AG10803 (cell line): Measurements from ENCODE around the gene STIMATE.

Source experiments
- DNase-seq: peaks from one replicate; pipeline ENCODE4 v3.0.0; 2010; ENCODE audit warnings: low read depth
- H3K4me3 ChIP-seq: 2 replicates; pipeline ENCODE4 v1.5.1; 2011; ENCODE audit warnings: mild to moderate bottlenecking, low read length, control low read depth
- TF ChIP-seq, protein P1 (sequence below): conservative IDR thresholded peaks from 2 replicates; pipeline ENCODE4 v1.5.1; 2011; ENCODE audit warnings: mild to moderate bottlenecking, low read length, control low read depth, inconsistent platforms

Gene STIMATE

GRCh38 chr3:52831500-52832301 lies 65.6 kb downstream of the STIMATE start:
- no peak overlapping the region for H3K4me3 ChIP-seq
- TF ChIP-seq, protein P1, sequence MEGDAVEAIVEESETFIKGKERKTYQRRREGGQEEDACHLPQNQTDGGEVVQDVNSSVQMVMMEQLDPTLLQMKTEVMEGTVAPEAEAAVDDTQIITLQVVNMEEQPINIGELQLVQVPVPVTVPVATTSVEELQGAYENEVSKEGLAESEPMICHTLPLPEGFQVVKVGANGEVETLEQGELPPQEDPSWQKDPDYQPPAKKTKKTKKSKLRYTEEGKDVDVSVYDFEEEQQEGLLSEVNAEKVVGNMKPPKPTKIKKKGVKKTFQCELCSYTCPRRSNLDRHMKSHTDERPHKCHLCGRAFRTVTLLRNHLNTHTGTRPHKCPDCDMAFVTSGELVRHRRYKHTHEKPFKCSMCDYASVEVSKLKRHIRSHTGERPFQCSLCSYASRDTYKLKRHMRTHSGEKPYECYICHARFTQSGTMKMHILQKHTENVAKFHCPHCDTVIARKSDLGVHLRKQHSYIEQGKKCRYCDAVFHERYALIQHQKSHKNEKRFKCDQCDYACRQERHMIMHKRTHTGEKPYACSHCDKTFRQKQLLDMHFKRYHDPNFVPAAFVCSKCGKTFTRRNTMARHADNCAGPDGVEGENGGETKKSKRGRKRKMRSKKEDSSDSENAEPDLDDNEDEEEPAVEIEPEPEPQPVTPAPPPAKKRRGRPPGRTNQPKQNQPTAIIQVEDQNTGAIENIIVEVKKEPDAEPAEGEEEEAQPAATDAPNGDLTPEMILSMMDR: no peak
- DNase-seq: peak; percentile 74

DNA sequence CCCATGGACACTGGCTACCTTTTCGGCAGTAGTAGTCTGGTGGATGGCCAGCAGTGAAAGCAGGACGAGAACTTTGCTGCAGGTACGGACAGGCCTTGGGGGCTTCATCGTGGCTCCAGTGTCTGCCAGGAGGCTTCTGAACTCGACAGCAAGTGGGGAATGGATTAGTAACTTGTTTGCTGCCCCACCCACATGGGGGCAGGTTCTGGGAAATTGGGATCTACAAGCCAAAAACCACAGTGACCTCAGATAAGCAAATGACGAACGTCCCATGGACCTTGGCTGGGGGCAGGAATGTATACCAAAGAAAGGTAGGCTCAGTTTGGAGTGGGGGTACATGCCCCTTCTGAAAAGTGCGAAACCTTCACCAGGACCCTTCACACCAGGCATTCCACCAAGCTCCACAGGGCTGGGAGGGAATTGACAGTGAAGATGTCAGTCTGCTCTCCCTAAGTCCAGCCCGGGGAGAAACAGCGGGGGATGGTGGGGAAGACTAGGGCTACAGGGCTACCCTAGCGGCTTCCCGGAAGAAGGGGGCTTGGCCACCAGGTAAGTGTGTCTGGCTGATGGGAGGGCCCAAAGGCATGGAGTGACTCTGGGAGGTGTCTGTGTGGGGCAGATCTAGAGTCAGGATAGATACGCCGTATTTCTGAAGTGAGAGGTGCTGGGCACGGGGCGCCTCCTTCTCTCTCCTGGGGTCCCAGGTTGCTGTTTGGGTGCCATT lies 66.7 kb downstream of the STIMATE start, which contains the start of gene ITIH4:
TSS of gene ITIH4 (minus strand) at position 138 of the 724 bp plus-strand sequence. CDS start at position 108, 30 bp downstream.
- TF ChIP-seq, protein P1: no peak
- H3K4me3 ChIP-seq: no peak within 1 kb of the TSS

GRCh38 chr3:52829906-52830463 lies 67.4 kb downstream of the STIMATE start:
- TF ChIP-seq, protein P1: no peak
- DNase-seq: no peak
- no peak overlapping the region for H3K4me3 ChIP-seq

More for the DNA sequence above, 66.7 kb downstream of the STIMATE start, which contains the start of gene ITIH4:
- no peak for DNase-seq

DNA sequence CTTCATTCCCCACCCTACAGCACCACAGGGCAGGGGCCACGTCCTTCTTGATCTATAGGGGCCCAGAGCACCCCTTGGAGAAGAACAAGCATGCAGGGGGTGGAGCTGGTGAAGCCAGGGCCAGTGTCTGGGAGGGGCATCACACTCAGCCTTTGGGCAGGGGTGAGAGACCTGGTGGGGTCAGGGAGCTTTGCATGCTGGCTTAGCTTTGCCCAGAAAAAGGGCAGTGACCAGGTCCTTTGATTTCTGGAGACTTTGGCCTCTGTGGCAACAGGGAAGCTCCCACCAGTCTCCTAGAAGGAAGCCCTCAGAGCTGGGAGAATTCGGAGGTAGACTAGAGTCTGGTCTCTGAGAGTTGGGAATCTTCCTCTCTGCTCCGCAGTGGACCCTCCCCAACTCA lies 67.9 kb downstream of the STIMATE start:
- TF ChIP-seq, protein P1: no peak
- no peak for DNase-seq
- no peak overlapping the region for H3K4me3 ChIP-seq

DNA sequence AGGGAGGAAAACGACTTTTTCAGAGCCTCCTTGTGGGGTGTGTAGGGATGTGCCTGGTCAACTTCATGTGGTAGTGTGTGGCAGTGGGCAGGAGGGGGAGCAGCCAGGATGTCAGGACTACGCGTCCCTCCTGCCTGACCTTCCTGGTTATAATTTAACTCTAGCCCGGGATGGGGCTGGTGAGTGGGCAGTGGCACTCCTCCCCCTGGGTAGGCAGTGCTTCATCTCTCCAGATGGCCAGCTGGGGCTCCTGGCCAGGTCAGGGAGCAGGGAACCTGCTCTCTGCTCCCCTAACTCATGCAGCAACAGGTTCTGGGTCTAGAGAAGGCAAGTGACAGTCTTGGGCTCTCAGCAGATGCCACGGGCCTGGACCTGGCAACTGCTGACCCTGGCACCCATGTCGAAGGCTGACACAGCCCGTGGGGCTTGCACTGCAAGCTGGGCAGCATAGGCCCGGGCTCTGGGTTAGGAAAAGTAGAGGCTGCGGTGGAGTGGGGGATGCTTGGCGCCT lies 69.4 kb downstream of the STIMATE start:
- TF ChIP-seq, protein P1: no peak
- no peak overlapping the region for H3K4me3 ChIP-seq
- DNase-seq: no peak

- H3K4me3 ChIP-seq: no peak overlapping the region
- peak; percentile 10 for DNase-seq
- TF ChIP-seq, protein P1: no peak
Measured at GRCh38 chr3:52827441-52827840, 69.9 kb downstream of the STIMATE start.
